ENCODE measurements around the gene SOCS7. TPM values are rescaled to one million over a fixed set of nuclear protein-coding genes. Genes with fewer than 3 reads are reported as not detected.

SOCS7 gene
- total and polyA plus RNA-seq, 2 donors (not counting 1 experiment from before 2014, with no cell fraction given), result 9.4 to 20.8 TPM

GRCh38 chr17:38326996-38327792, 24.4 kb upstream of the SOCS7 start:
- H3K9me3 ChIP-seq (ENCODE audit: control extremely low read depth in 1 of 3, control insufficient read depth in 2 of 3, insufficient read depth in 1 of 3, low read length in 2 of 3), result no peaks in the 10 kb centered on the region
- no peak overlapping the region for H3K4me3 Mint-ChIP-seq
- WGBS (ENCODE audit: insufficient coverage), result 64% methylated on average over 8 of the region's 8 CpGs
- no peak overlapping the region for H3K4me2 ChIP-seq (replicated peaks; ENCODE audit: low read depth, low read length, poor library complexity, severe bottlenecking)
- ATAC-seq (ENCODE audit: low read depth), result no peak
- peaks cover 0 to 6% (median 2%) of the 10 kb centered on the region in 4 experiments for H3K27me3 ChIP-seq (replicated peaks in 1 of 4; ENCODE audit: control extremely low read depth in 1 of 4, control insufficient read depth in 3 of 4, insufficient read depth in 4 of 4, low read length in 3 of 4)
- H3K9ac ChIP-seq (ENCODE audit: low read length), result no peak overlapping the region
- H3K4me1 ChIP-seq (ENCODE audit: control insufficient read depth in 2 of 2, insufficient read depth in 2 of 2, low read length in 2 of 2), result peaks cover 5 to 10% of the 10 kb centered on the region in 2 donors
- peaks cover 16% of the 10 kb centered on the region for H3K27me3 Mint-ChIP-seq
- peaks cover 18% of the 10 kb centered on the region for H3K4me1 Mint-ChIP-seq
- ChIA-PET CTCF (interaction anchor here (1.2 to 7.9 kb wide), 2 partner anchors 10 to 22 kb away, joined by 4 to 48 read pairs; partner anchors contain the start of gene SOCS7), POLR2A (no interaction called here)
- H3K27ac ChIP-seq (ENCODE audit: low read length in 2 of 2), result no peak overlapping the region
- peaks cover 0 to 8% of the 10 kb centered on the region in 2 experiments for H3K36me3 ChIP-seq (replicated peaks in 1 of 2; ENCODE audit: control extremely low read depth in 1 of 2, control insufficient read depth in 1 of 2, extremely low read depth in 1 of 2, insufficient read depth in 2 of 2, low read length in 1 of 2)
- no peak for TF ChIP-seq CTCF (IDR thresholded peaks at IDR 0.05)
- TF ChIP-seq EZH2 (IDR thresholded peaks at IDR 0.05; ENCODE audit: borderline replicate concordance, insufficient read depth, low read depth, low read length, poor library complexity, severe bottlenecking), result no peak
- DNase-seq, result no peak
- no peaks in the 10 kb centered on the region for H4K20me1 ChIP-seq (ENCODE audit: control insufficient read depth, insufficient read depth, low read length, poor library complexity, severe bottlenecking)
- no peak overlapping the region for H3K4me3 ChIP-seq (ENCODE audit: control extremely low read depth in 1 of 5, extremely low read depth in 1 of 5, insufficient read depth in 1 of 5, low read depth in 2 of 5, low read length in 4 of 5)
- no peak overlapping the region for H3K27ac Mint-ChIP-seq
- H3K79me2 ChIP-seq (ENCODE audit: control insufficient read depth, insufficient read depth, low read length), result no peaks in the 10 kb centered on the region
- no peaks in the 10 kb centered on the region for H3K9me3 Mint-ChIP-seq (ENCODE audit: insufficient read depth)
- intact Hi-C loops (cut with micrococcal nuclease), result no loop called here
- no peak overlapping the region for H2AFZ ChIP-seq (ENCODE audit: insufficient read depth, low read depth, low read length, poor library complexity, severe bottlenecking)

DNA sequence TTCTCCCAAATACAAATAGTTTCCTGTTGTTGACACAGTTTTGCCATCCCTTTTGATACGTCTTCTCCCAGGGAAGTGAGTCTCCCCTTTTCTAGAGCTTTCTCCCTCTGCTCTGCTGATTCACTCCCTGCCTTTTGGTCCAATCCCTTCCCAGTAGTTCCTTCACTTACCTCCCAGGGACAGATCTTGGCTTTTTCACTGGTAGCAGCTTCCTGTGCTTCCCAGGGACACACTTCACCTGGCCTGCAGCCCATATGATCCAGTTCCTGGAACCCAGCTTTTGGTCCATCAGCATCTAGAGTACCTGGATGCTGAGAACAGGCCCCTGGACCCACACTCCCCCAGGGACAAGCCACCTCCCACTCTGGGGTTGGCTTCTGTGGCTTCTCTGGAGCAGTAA, 23.7 kb upstream of the SOCS7 start:
- no peak for ATAC-seq (ENCODE audit: low read depth)
- Histone ChIP-seq H3K9me3 (ENCODE audit: control extremely low read depth in 1 of 3, control insufficient read depth in 2 of 3, insufficient read depth in 1 of 3, low read length in 2 of 3) (no peaks in the 10 kb centered on the region), H3K27ac (ENCODE audit: low read length in 2 of 2) (no peak overlapping the region), H4K20me1 (ENCODE audit: control insufficient read depth, insufficient read depth, low read length, poor library complexity, severe bottlenecking) (no peaks in the 10 kb centered on the region), H3K4me2 (replicated peaks; ENCODE audit: low read depth, low read length, poor library complexity, severe bottlenecking) (no peak overlapping the region), H3K4me1 (ENCODE audit: control insufficient read depth in 2 of 2, insufficient read depth in 2 of 2, low read length in 2 of 2) (peaks cover 5 to 10% of the 10 kb centered on the region in 2 donors), H3K4me3 (ENCODE audit: control extremely low read depth in 1 of 5, extremely low read depth in 1 of 5, insufficient read depth in 1 of 5, low read depth in 2 of 5, low read length in 4 of 5) (no peak overlapping the region), H3K9ac (ENCODE audit: low read length) (no peak overlapping the region), H3K36me3 (replicated peaks in 1 of 2; ENCODE audit: control extremely low read depth in 1 of 2, control insufficient read depth in 1 of 2, extremely low read depth in 1 of 2, insufficient read depth in 2 of 2, low read length in 1 of 2) (peaks cover 0 to 4% of the 10 kb centered on the region in 2 experiments), H3K79me2 (ENCODE audit: control insufficient read depth, insufficient read depth, low read length) (no peaks in the 10 kb centered on the region), H2AFZ (ENCODE audit: insufficient read depth, low read depth, low read length, poor library complexity, severe bottlenecking) (no peak overlapping the region), H3K27me3 (replicated peaks in 1 of 4; ENCODE audit: control extremely low read depth in 1 of 4, control insufficient read depth in 3 of 4, insufficient read depth in 4 of 4, low read length in 3 of 4) (peaks cover 0 to 8% (median 3%) of the 10 kb centered on the region in 4 experiments)
- Mint-ChIP-seq H3K4me3 (no peak overlapping the region), H3K4me1 (peaks cover 18% of the 10 kb centered on the region), H3K9me3 (ENCODE audit: insufficient read depth) (no peaks in the 10 kb centered on the region), H3K27ac (no peak overlapping the region), H3K27me3 (peaks cover 16% of the 10 kb centered on the region)
- TF ChIP-seq CTCF (IDR thresholded peaks at IDR 0.05), result no peak
- no peak for TF ChIP-seq EZH2 (IDR thresholded peaks at IDR 0.05; ENCODE audit: borderline replicate concordance, insufficient read depth, low read depth, low read length, poor library complexity, severe bottlenecking)
- ChIA-PET CTCF (interaction anchor here (1.2 to 7.9 kb wide), 2 partner anchors 11 to 21 kb away, joined by 4 to 48 read pairs; partner anchors contain the start of gene SOCS7), POLR2A (no interaction called here)
- no peak for DNase-seq
- intact Hi-C loops (cut with micrococcal nuclease), result no loop called here
- 82% methylated on average over 1 of the region's 1 CpG for WGBS (ENCODE audit: insufficient coverage)
